K562 (cell line): ENCODE results near the gene ITGA2B. TPM values are rescaled to one million over a fixed set of nuclear protein-coding genes. Genes with fewer than 3 reads are reported as not detected.

Source experiments
- ATAC-seq: fragments of 200-7000 bp; cut with Tn5 transposase; 3 replicates; pipeline ENCODE4 v1.9.1; 2020; ENCODE audit warnings: moderate library complexity
- BruUV-seq: library from RNA; stranded (reverse); fragments of 400-500 nt; replicated peaks from 2 replicates; lab custom pipeline; 2021; lab: Mats Ljungman, UMichigan
- CTCF ChIA-PET: fragments of 300-600 bp; formaldehyde crosslinking; extraction: SDS; loops from one replicate; lab custom pipeline; 2021; ENCODE audit warnings: low intra/inter-chr PET ratio; lab: Yijun Ruan, JAX
- POLR2A ChIA-PET: fragments of 300-600, 350-650 bp; sonication (Branson Sonifier 250); formaldehyde crosslinking; extraction: SDS; loops from one replicate; lab custom pipeline; 2021; ENCODE audit warnings: antibody characterized with exemption, inconsistent platforms; lab: Yijun Ruan, JAX
- DNase-seq, 4 experiments: peaks; one replicate each; pipeline versions ENCODE4 v3.0.0 to v3.0.0-alpha.2; 2011 to 2018; ENCODE audit warnings: low spot score in 3 of 4, mixed read lengths in 3 of 4; ENCODE audit errors: extremely low read depth in 1 of 4
- FAIRE-seq: peaks from 2 replicates; lab custom pipeline; 2011; peaks lifted over from hg19 to GRCh38; lab: Jason Lieb, UNC
- H2AFZ ChIP-seq: 2 replicates; pipeline ENCODE4 v1.6.0; 2011; ENCODE audit warnings: low read depth, low read length, control low read depth, inconsistent platforms
- H3K27ac ChIP-seq: fragments of 200-600 bp; 3 replicates; pipeline ENCODE4 v1.8.0; 2011; ENCODE audit warnings: low read depth, mild to moderate bottlenecking, control low read depth, inconsistent platforms, low read length, moderate library complexity, mixed read lengths; ENCODE audit errors: extremely low read depth
- H3K27me3 ChIP-seq, 2 experiments: fragments of 300-600 bp in 1 of 2; 2 replicates in 1 of 2; 3 replicates in 1 of 2; pipeline versions ENCODE4 v1.6.0 to v1.8.0; 2011; ENCODE audit warnings: inconsistent platforms in 2 of 2, low read length in 2 of 2, mild to moderate bottlenecking in 1 of 2, mixed read lengths in 1 of 2, moderate library complexity in 1 of 2; ENCODE audit not compliant: control insufficient read depth in 2 of 2, insufficient read depth in 2 of 2
- H3K36me3 ChIP-seq: fragments of 300-600 bp; 3 replicates; pipeline ENCODE4 v1.8.0; 2011; ENCODE audit warnings: mild to moderate bottlenecking, low read length, inconsistent platforms; ENCODE audit not compliant: control insufficient read depth, insufficient read depth
- H3K4me1 ChIP-seq, 2 experiments: fragments of 200-600 bp in 1 of 2; replicated peaks in 1 of 2; 2 replicates in 1 of 2; 3 replicates in 1 of 2; pipeline versions ENCODE4 v1.5.1 to v1.8.0; 2011; ENCODE audit warnings: inconsistent platforms in 2 of 2, low read length in 2 of 2, mild to moderate bottlenecking in 1 of 2, mixed read lengths in 1 of 2, moderate library complexity in 1 of 2; ENCODE audit not compliant: control insufficient read depth in 2 of 2, insufficient read depth in 2 of 2
- H3K4me2 ChIP-seq: 2 replicates; pipeline ENCODE4 v1.6.1; 2011; ENCODE audit warnings: low read length, control low read depth, inconsistent platforms, mixed read lengths; ENCODE audit not compliant: insufficient read depth
- H3K4me3 ChIP-seq: fragments of 200-600 bp; sonication (generic), shearing (Covaris generic); 2 replicates; pipeline ENCODE4 v1.5.1; 2016; ENCODE audit warnings: control low read depth, inconsistent platforms
- H3K79me2 ChIP-seq: fragments of 200-600 bp; 3 replicates; pipeline ENCODE4 v1.8.0; 2011; ENCODE audit warnings: low read length, inconsistent platforms; ENCODE audit not compliant: control insufficient read depth, insufficient read depth
- H3K9ac ChIP-seq, 2 experiments: 2 replicates each; pipeline versions ENCODE4 v1.6.0 to v1.6.1; 2011; ENCODE audit warnings: low read depth in 2 of 2, low read length in 2 of 2, control low read depth in 1 of 2, inconsistent platforms in 1 of 2, mild to moderate bottlenecking in 1 of 2, mixed read lengths in 1 of 2; ENCODE audit not compliant: insufficient read depth in 1 of 2
- H3K9me1 ChIP-seq: one replicate; pipeline ENCODE4 v1.6.0; 2011; ENCODE audit warnings: inconsistent platforms, mild to moderate bottlenecking, low read length, moderate library complexity; ENCODE audit not compliant: control insufficient read depth, insufficient read depth
- H3K9me3 ChIP-seq: replicated peaks from 2 replicates; pipeline ENCODE4 v1.5.1; 2011; ENCODE audit warnings: low read depth, low read length, inconsistent platforms; ENCODE audit not compliant: control insufficient read depth, insufficient read depth
- H4K20me1 ChIP-seq: replicated peaks from 2 replicates; pipeline ENCODE4 v1.6.1; 2011; ENCODE audit warnings: low read length, inconsistent platforms, mixed read lengths; ENCODE audit not compliant: control insufficient read depth, insufficient read depth
- RBFOX2 ChIP-seq: fragments of 200-400 bp; formaldehyde crosslinking; IDR thresholded peaks from 2 replicates; pipeline ENCODE4 v1.6.1; 2017; ENCODE audit warnings: low read depth, mild to moderate bottlenecking, low read length, moderate library complexity
- ZNF384 ChIP-seq: IDR thresholded peaks from 2 replicates; pipeline ENCODE4 v1.6.1; 2012; ENCODE audit warnings: low read depth, low read length, improper control_type of control experiment
- WGBS: fragments of 100-300 bp; shearing (Covaris generic); methylation state at CpG from one replicate; pipeline ENCODE4 v1.1.6; 2016; ENCODE audit warnings: low coverage, mixed read lengths; ENCODE audit not compliant: insufficient coverage; ENCODE audit errors: missing lambda C conversion rate; 5-methylcytosine and 5-hydroxymethylcytosine counted together
- in situ Hi-C: fragments of 300-500 bp; cut with MboI; formaldehyde crosslinking; loops from 4 replicates; pipeline ENCODE4 v1.15.0; 2018; ENCODE audit warnings: inconsistent platforms, mixed read lengths
- intact Hi-C: fragments of 100-400 bp; cut with micrococcal nuclease; formaldehyde crosslinking; loops from 2 replicates; pipeline ENCODE4 v1.14.2; 2022
- polyA plus RNA-seq, 8 experiments: library from polyadenylated mRNA; depleted of rRNA in 4 of 8; stranded (reverse) in 5 of 8; unstranded in 3 of 8; fragments of >200 nt; fragmentation: Nextera tagmentation in 2 of 8; fragmentation: Illumina TruSeq in 1 of 8; extraction: Ambion mirVana in 2 of 8; extraction: Trizol in 1 of 8; gene quantifications; 2 replicates each; pipeline versions ENCODE4 v1.2.1 to v1.2.3, GENCODE V29; 2011 to 2014; ENCODE audit warnings: inconsistent platforms in 1 of 8, missing spikeins in 1 of 8
- total RNA-seq, 7 experiments: library from RNA; depleted of rRNA in 6 of 7; stranded (reverse); fragments of >200 nt in 6 of 7; fragmentation: Illumina TruSeq in 2 of 7; extraction: Trizol in 2 of 7; gene quantifications; 2 replicates each; pipeline versions ENCODE4 v1.2.1 to v1.2.3, GENCODE V29; 2011 to 2021; ENCODE audit warnings: low replicate concordance in 1 of 7
- TF ChIP-seq, protein P1 (sequence below), 2 experiments: IDR thresholded peaks; 2 replicates each; pipeline ENCODE4 v1.6.1; 2011; ENCODE audit warnings: borderline replicate concordance in 1 of 2, control low read depth in 1 of 2, low read depth in 1 of 2, low read length in 1 of 2, mild to moderate bottlenecking in 1 of 2, mixed read lengths in 1 of 2, moderate library complexity in 1 of 2; ENCODE audit not compliant: insufficient read depth in 1 of 2, insufficient read length in 1 of 2, poor library complexity in 1 of 2, severe bottlenecking in 1 of 2; ENCODE audit errors: extremely low read depth in 1 of 2

The ITGA2B gene
- total and polyA plus RNA-seq, 9 of the 15 experiments (the other 6 are each of a cell fraction or from before 2014, with no cell fraction given): 1.1 to 26.4 (median 5.6) TPM

DNA sequence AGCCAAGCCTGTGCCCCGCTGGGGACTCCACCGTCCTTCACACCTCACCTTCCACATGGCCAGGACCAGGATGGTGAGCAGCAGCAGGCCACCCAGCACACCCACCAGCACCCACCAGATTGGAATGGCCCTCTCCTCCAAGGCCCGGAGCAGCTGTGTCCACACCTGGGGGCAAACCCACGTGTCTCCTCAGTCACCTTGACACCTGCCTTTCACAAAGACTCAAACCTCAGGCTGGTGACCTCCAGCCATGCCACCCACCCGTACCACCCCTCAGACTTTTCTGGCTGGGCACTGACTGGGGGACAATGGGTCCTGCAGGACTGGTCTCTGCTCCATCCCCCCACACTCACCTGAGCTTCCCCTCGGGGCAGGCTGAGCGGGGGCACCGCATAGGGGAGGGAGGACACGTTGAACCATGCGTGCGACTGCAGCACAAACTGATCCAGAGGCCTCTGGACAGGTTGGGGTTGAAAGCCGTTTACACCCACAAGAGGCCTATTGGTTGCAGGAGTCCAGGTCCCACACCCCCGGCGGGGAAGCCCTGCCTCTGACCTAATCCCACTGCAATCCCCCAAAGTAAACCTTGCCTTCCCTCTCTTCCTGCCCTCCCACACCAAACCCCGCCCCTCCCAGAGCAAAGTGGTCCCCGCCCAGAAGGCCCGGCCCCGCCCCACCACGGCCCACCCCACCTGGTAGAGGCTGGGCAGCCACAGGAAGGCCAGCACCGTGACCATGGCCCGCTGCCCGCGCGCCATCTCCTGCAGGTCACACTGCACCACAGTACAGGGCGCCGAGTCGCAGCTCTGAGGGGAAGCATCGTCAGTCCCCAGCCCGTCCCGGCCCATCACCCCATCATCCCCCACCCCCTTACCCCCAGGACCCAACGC lies 14.9 kb downstream of the ITGA2B start:
- intact Hi-C loops (no loop called here), in situ Hi-C loops (no loop called here)
- H3K27ac ChIP-seq: no peak overlapping the region
- no peak overlapping the region for H2AFZ ChIP-seq
- no peaks in the 10 kb centered on the region for H3K36me3 ChIP-seq
- ChIA-PET CTCF (no interaction called here), POLR2A (no interaction called here)
- no peaks in the 10 kb centered on the region; a peak in 1 of 5 replicates for H3K27me3 ChIP-seq
- no peak overlapping the region for H3K4me2 ChIP-seq
- TF ChIP-seq, protein P1, sequence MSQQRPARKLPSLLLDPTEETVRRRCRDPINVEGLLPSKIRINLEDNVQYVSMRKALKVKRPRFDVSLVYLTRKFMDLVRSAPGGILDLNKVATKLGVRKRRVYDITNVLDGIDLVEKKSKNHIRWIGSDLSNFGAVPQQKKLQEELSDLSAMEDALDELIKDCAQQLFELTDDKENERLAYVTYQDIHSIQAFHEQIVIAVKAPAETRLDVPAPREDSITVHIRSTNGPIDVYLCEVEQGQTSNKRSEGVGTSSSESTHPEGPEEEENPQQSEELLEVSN (IDR thresholded peaks at IDR 0.05; ENCODE audit: borderline replicate concordance in 1 of 2, extremely low read depth in 1 of 2, insufficient read depth in 1 of 2, insufficient read length in 1 of 2, low read depth in 1 of 2, low read length in 1 of 2, poor library complexity in 1 of 2, severe bottlenecking in 1 of 2): peak in 1 of 2 experiments; percentile 15
- no peak for TF ChIP-seq ZNF384
- TF ChIP-seq RBFOX2: peak; percentile 38; the same call in 1 of the 2 replicates
- no peaks in the 10 kb centered on the region for H3K79me2 ChIP-seq
- H4K20me1 ChIP-seq: no peaks in the 10 kb centered on the region
- no TSS peak for BruUV-seq
- peak; percentile 72 for ATAC-seq
- no peaks in the 10 kb centered on the region for H3K9me3 ChIP-seq
- H3K4me1 ChIP-seq: peaks cover 8 to 27% of the 10 kb centered on the region in 2 experiments; a peak in 4 of 5 replicates
- H3K4me3 ChIP-seq: no peak overlapping the region
- no peak for FAIRE-seq
- WGBS: 70% methylated on average over 12 of the region's 31 CpGs
- no peaks in the 10 kb centered on the region for H3K9me1 ChIP-seq
- DNase-seq: peak; percentile 45 to 79 (median 70)
- H3K9ac ChIP-seq: peak overlapping the region in 1 of 2 experiments; percentile 79; a peak in 2 of 4 replicates
